Measurements from ENCODE around the gene SLC44A5.
"Not testable (repeated sequence)": the region's sequence is repeated elsewhere in the genome, so short reads cannot be mapped to it uniquely, and the experiment has no call there.

The SLC44A5 gene

GRCh38 chr1:75366595-75366994 is 244.3 kb downstream of the SLC44A5 start:
- no peak for DNase-seq (ENCODE audit: low spot score)

GRCh38 chr1:75361260-75361659 is 249.7 kb downstream of the SLC44A5 start:
- no peak for DNase-seq (ENCODE audit: low spot score)

- not testable (repeated sequence) for DNase-seq (ENCODE audit: low spot score)
These were observed 256.6 kb downstream of the SLC44A5 start for GRCh38 chr1:75354267-75354666.

- DNase-seq (ENCODE audit: low spot score): no peak
These were observed 257.9 kb downstream of the SLC44A5 start for GRCh38 chr1:75353051-75353450.

GRCh38 chr1:75345538-75346292 is 265.2 kb downstream of the SLC44A5 start:
- DNase-seq (ENCODE audit: low spot score): no peak

- DNase-seq (ENCODE audit: low spot score): no peak
These were observed 268.1 kb downstream of the SLC44A5 start for GRCh38 chr1:75342786-75343185.

- DNase-seq (ENCODE audit: low spot score): no peak
These were observed 269.4 kb downstream of the SLC44A5 start for GRCh38 chr1:75341537-75341936.

GRCh38 chr1:75338616-75339483 is 272.1 kb downstream of the SLC44A5 start:
- DNase-seq (ENCODE audit: low spot score): no peak

GRCh38 chr1:75334876-75335389 is 276.0 kb downstream of the SLC44A5 start:
- no peak for DNase-seq (ENCODE audit: low spot score)

- DNase-seq (ENCODE audit: low spot score): no peak
These were observed 280.3 kb downstream of the SLC44A5 start for GRCh38 chr1:75330624-75331023.

- DNase-seq (ENCODE audit: low spot score): no peak
These were observed 282.2 kb downstream of the SLC44A5 start for GRCh38 chr1:75328691-75329090.

GRCh38 chr1:75327395-75327794 is 283.5 kb downstream of the SLC44A5 start:
- no peak for DNase-seq (ENCODE audit: low spot score)

- DNase-seq (ENCODE audit: low spot score): no peak
These were observed 292.9 kb downstream of the SLC44A5 start for GRCh38 chr1:75317976-75318375.

- DNase-seq (ENCODE audit: low spot score): no peak
These were observed 294.7 kb downstream of the SLC44A5 start for GRCh38 chr1:75316230-75316629.

GRCh38 chr1:75312620-75313019 is 298.3 kb downstream of the SLC44A5 start:
- no peak for DNase-seq (ENCODE audit: low spot score)

GRCh38 chr1:75310067-75310466 is 300.8 kb downstream of the SLC44A5 start:
- no peak for DNase-seq (ENCODE audit: low spot score)

GRCh38 chr1:75308365-75308764 is 302.5 kb downstream of the SLC44A5 start:
- DNase-seq (ENCODE audit: low spot score): no peak

- DNase-seq (ENCODE audit: low spot score): no peak
These were observed 305.9 kb downstream of the SLC44A5 start for GRCh38 chr1:75305061-75305460.

- DNase-seq (ENCODE audit: low spot score): no peak
These were observed 317.6 kb downstream of the SLC44A5 start for GRCh38 chr1:75293270-75293669.

- no peak for DNase-seq (ENCODE audit: low spot score)
These were observed 318.9 kb downstream of the SLC44A5 start for GRCh38 chr1:75292013-75292412.

GRCh38 chr1:75276385-75276784 is 334.5 kb downstream of the SLC44A5 start:
- no peak for DNase-seq (ENCODE audit: low spot score)

- DNase-seq (ENCODE audit: low spot score): no peak
These were observed 335.3 kb downstream of the SLC44A5 start for GRCh38 chr1:75275631-75276030.

- DNase-seq (ENCODE audit: low spot score): no peak
These were observed 335.9 kb downstream of the SLC44A5 start for GRCh38 chr1:75274920-75275506.

Measured in SW480 (cell line).